Spleen (tissue), 7 donors: ENCODE measurements around the gene CA9.

Experiments
- CTCF ChIP-seq, 11 experiments: fragments of 200-600 bp in 7 of 11; fragments of 450-650 bp in 4 of 11; sonication (generic) in 4 of 11; IDR thresholded peaks in 8 of 11; conservative IDR thresholded peaks in 3 of 11; 1 replicate in 7 of 11; 2 replicates in 4 of 11; pipeline versions ENCODE4 v1.4.0 to v1.8.0; 2016 to 2021; ENCODE audit warnings: antibody characterized with exemption in 11 of 11, inconsistent platforms in 4 of 11, mild to moderate bottlenecking in 1 of 11
- POLR2A ChIP-seq, 3 donors: fragments of 450-650 bp; IDR thresholded peaks; one replicate each; pipeline ENCODE4 v1.5.1; 2017; ENCODE audit warnings: antibody characterized with exemption in 3 of 3, mild to moderate bottlenecking in 1 of 3
- donor health status: DM: no; HTN: no; CAD: no; lungs with moderate emphysema.
- donor health status: DM: no; HTN: no; CAD: no.
- donor health status: DM: no; HTN: no; CAD: no.

- TF ChIP-seq POLR2A (IDR thresholded peaks at IDR 0.05) (no peak), CTCF (IDR thresholded peaks at IDR 0.05 in 8 of 11, conservative IDR thresholded peaks at IDR 0.05 in 3 of 11) (no peak)
These were observed 33.2 kb downstream of the CA9 start for GRCh38 chr9:35706951-35707350.
